HG03108 (cell line): ENCODE data around the gene ST3GAL2.
"Not testable (repeated sequence)": the region's sequence is repeated elsewhere in the genome, so short reads cannot be mapped to it uniquely, and the experiment has no call there.

Experiments
- ATAC-seq: cut with Tn5 transposase; IDR thresholded peaks from one replicate; pipeline ENCODE4 v1.9.1; 2021; ENCODE audit warnings: moderate library complexity; ENCODE audit not compliant: unreplicated experiment

Gene ST3GAL2

GRCh38 chr16:70388006-70388680 lies 50.8 kb downstream of the ST3GAL2 start:
- no peak for ATAC-seq

GRCh38 chr16:70386289-70386986 lies 52.5 kb downstream of the ST3GAL2 start:
- ATAC-seq = not testable (repeated sequence)

- no peak for ATAC-seq
Observed at GRCh38 chr16:70383421-70383960, 55.4 kb downstream of the ST3GAL2 start.

- no peak for ATAC-seq
Observed at GRCh38 chr16:70381604-70382342, 57.1 kb downstream of the ST3GAL2 start.

- ATAC-seq = peak; percentile 85
Observed at GRCh38 chr16:70380919-70381603, 57.8 kb downstream of the ST3GAL2 start.

GRCh38 chr16:70380248-70380918 lies 58.5 kb downstream of the ST3GAL2 start:
- ATAC-seq = peak; percentile 8

GRCh38 chr16:70378869-70379493 lies 59.9 kb downstream of the ST3GAL2 start:
- ATAC-seq = no peak

- ATAC-seq = no peak
Observed at GRCh38 chr16:70377782-70378181, 61.1 kb downstream of the ST3GAL2 start.

GRCh38 chr16:70375636-70376611 lies 63.0 kb downstream of the ST3GAL2 start:
- ATAC-seq = no peak

- no peak for ATAC-seq
Observed at GRCh38 chr16:70374213-70374612, 64.7 kb downstream of the ST3GAL2 start.

GRCh38 chr16:70372921-70373728 lies 65.8 kb downstream of the ST3GAL2 start:
- ATAC-seq = no peak

GRCh38 chr16:70370924-70371323 lies 68.0 kb downstream of the ST3GAL2 start:
- no peak for ATAC-seq

- ATAC-seq = not testable (repeated sequence)
Observed at GRCh38 chr16:70370145-70370544, 68.8 kb downstream of the ST3GAL2 start.

GRCh38 chr16:70364399-70364798 lies 74.5 kb downstream of the ST3GAL2 start:
- ATAC-seq = no peak

GRCh38 chr16:70359552-70359951 lies 79.3 kb downstream of the ST3GAL2 start:
- ATAC-seq = no peak

GRCh38 chr16:70349783-70350182 lies 89.1 kb downstream of the ST3GAL2 start:
- ATAC-seq = no peak

- ATAC-seq = no peak
Observed at GRCh38 chr16:70348991-70349390, 89.9 kb downstream of the ST3GAL2 start.

- no peak for ATAC-seq
Observed at GRCh38 chr16:70345840-70346239, 93.1 kb downstream of the ST3GAL2 start.
